HepG2 (cell line): Measurements from ENCODE around the gene ZNF554. TPM values are rescaled to one million over a fixed set of nuclear protein-coding genes. Genes with fewer than 3 reads are reported as not detected.

Experiments used
- ATF7 ChIP-seq, 2 experiments: fragments of 450-650 bp in 1 of 2; sonication (generic) in 1 of 2; formaldehyde crosslinking in 1 of 2; IDR thresholded peaks; 2 replicates each; pipeline versions ENCODE4 v1.4.0 to v1.6.1; 2016 to 2020; ENCODE audit warnings: antibody characterized with exemption in 1 of 2, mild to moderate bottlenecking in 1 of 2, missing genetic modification reagents in 1 of 2
- DRAP1 ChIP-seq: IDR thresholded peaks from 2 replicates; pipeline ENCODE4 v1.6.1; 2016; ENCODE audit warnings: missing genetic modification reagents, missing compliant biosample characterization
- ELF1 ChIP-seq: sonication (generic); formaldehyde crosslinking; IDR thresholded peaks from 2 replicates; pipeline ENCODE4 v1.4.0; 2020; ENCODE audit warnings: missing genetic modification reagents
- GZF1 ChIP-seq: sonication (generic); formaldehyde crosslinking; IDR thresholded peaks from 2 replicates; pipeline ENCODE4 v1.5.1; 2020; ENCODE audit warnings: mild to moderate bottlenecking, missing genetic modification reagents
- KAT7 ChIP-seq: IDR thresholded peaks from 2 replicates; pipeline ENCODE4 v1.6.1; 2018; ENCODE audit warnings: borderline replicate concordance, missing compliant biosample characterization
- MYNN ChIP-seq: sonication (generic); formaldehyde crosslinking; IDR thresholded peaks from 2 replicates; pipeline ENCODE4 v1.4.0; 2020; ENCODE audit warnings: mild to moderate bottlenecking, low read depth, missing genetic modification reagents
- NPAS2 ChIP-seq: sonication (generic); formaldehyde crosslinking; IDR thresholded peaks from 2 replicates; pipeline ENCODE4 v1.8.0; 2022; ENCODE audit warnings: mild to moderate bottlenecking, missing genetic modification reagents, borderline replicate concordance
- NR2F6 ChIP-seq, 2 experiments: IDR thresholded peaks; 2 replicates each; pipeline ENCODE4 v1.6.1; 2016; ENCODE audit warnings: antibody characterized with exemption in 1 of 2, mild to moderate bottlenecking in 1 of 2
- PPARG ChIP-seq: conservative IDR thresholded peaks from 2 replicates; pipeline ENCODE4 v1.6.1; 2016; ENCODE audit warnings: missing biosample characterization, missing genetic modification reagents
- PRDM15 ChIP-seq: sonication (generic); formaldehyde crosslinking; IDR thresholded peaks from 2 replicates; pipeline ENCODE4 v1.4.0; 2020; ENCODE audit warnings: missing genetic modification reagents
- SOX6 ChIP-seq, 2 experiments: fragments of 450-650 bp in 1 of 2; sonication (generic) in 1 of 2; formaldehyde crosslinking in 1 of 2; IDR thresholded peaks; 2 replicates each; pipeline versions ENCODE4 v1.4.0 to v1.6.1; 2017 to 2020; ENCODE audit warnings: antibody characterized with exemption in 1 of 2, mild to moderate bottlenecking in 1 of 2, missing genetic modification reagents in 1 of 2
- SSRP1 ChIP-seq: IDR thresholded peaks from 2 replicates; pipeline ENCODE4 v1.6.1; 2016; ENCODE audit warnings: control low read depth
- TEAD3 ChIP-seq: optimal IDR thresholded peaks from 2 replicates; pipeline ENCODE3; 2016; ENCODE audit warnings: borderline replicate concordance
- ZBTB2 ChIP-seq: sonication (generic); formaldehyde crosslinking; IDR thresholded peaks from 2 replicates; pipeline ENCODE4 v1.8.0; 2022; ENCODE audit warnings: low read depth, missing genetic modification reagents
- ZFP36L1 ChIP-seq: sonication (generic); formaldehyde crosslinking; IDR thresholded peaks from 2 replicates; pipeline ENCODE4 v1.8.0; 2022; ENCODE audit warnings: mild to moderate bottlenecking, missing genetic modification reagents, moderate library complexity
- ZNF101 ChIP-seq: sonication (generic); formaldehyde crosslinking; IDR thresholded peaks from 2 replicates; pipeline ENCODE4 v1.4.0; 2020; ENCODE audit warnings: mild to moderate bottlenecking, low read depth, missing genetic modification reagents, borderline replicate concordance
- ZNF468 ChIP-seq: sonication (generic); formaldehyde crosslinking; IDR thresholded peaks from 2 replicates; pipeline ENCODE4 v1.8.0; 2022; ENCODE audit warnings: mild to moderate bottlenecking, moderate library complexity, missing genetic modification reagents
- ZNF501 ChIP-seq: sonication (generic); formaldehyde crosslinking; IDR thresholded peaks from 2 replicates; pipeline ENCODE4 v1.5.1; 2020; ENCODE audit warnings: mild to moderate bottlenecking, moderate library complexity, missing genetic modification reagents
- ZNF512B ChIP-seq: sonication (generic); formaldehyde crosslinking; IDR thresholded peaks from 2 replicates; pipeline ENCODE4 v1.5.1; 2020; ENCODE audit warnings: missing genetic modification reagents, mild to moderate bottlenecking, borderline replicate concordance
- polyA plus RNA-seq, 8 experiments: library from polyadenylated mRNA; depleted of rRNA in 3 of 8; stranded (reverse) in 7 of 8; unstranded in 1 of 8; fragments of >200 nt; fragmentation: Illumina TruSeq in 4 of 8; extraction: Trizol in 4 of 8; gene quantifications; 2 replicates each; pipeline versions ENCODE4 v1.2.1 to v1.2.3, GENCODE V29; 2011 to 2016; ENCODE audit warnings: low read depth in 4 of 8, missing spikeins in 1 of 8, mixed read lengths in 1 of 8; ENCODE audit not compliant: insufficient read depth in 1 of 8
- total RNA-seq, 5 experiments: library from RNA; depleted of rRNA; stranded (reverse); fragments of >200 nt; fragmentation: Illumina TruSeq; extraction: Trizol; gene quantifications; 2 replicates each; pipeline ENCODE4 v1.2.3, GENCODE V29; 2016; ENCODE audit warnings: low read depth in 1 of 5

ZNF554 gene
- total and polyA plus RNA-seq, 2 of the 13 experiments (the other 11 are each of a cell fraction or from before 2014, with no cell fraction given), result 2.2 to 2.7 TPM

GRCh38 chr19:2840794-2841791, 21.4 kb downstream of the ZNF554 start, which contains the start of gene ZNF555 (continued):
- TF ChIP-seq ATF7 (IDR thresholded peaks at IDR 0.05), result peak; percentile 98
- TF ChIP-seq ATF7 (CRISPR knock-in tag; IDR thresholded peaks at IDR 0.05), result peak; percentile 94
- no peak for TF ChIP-seq SOX6 (IDR thresholded peaks at IDR 0.05)
- TF ChIP-seq SOX6 (CRISPR knock-in tag; IDR thresholded peaks at IDR 0.05), result peak; percentile 76
- TF ChIP-seq ZNF101 (CRISPR knock-in tag), result no peak
- peak; percentile 76 for TF ChIP-seq ZBTB2 (CRISPR knock-in tag)
- no peak for TF ChIP-seq ELF1
- TF ChIP-seq ZNF501 (CRISPR knock-in tag), result peak; percentile 97
- 0 out of 2 replicates have a peak, but pooled peaks have one; percentile 69 for TF ChIP-seq ZNF512B (CRISPR knock-in tag)
- TF ChIP-seq PRDM15 (CRISPR knock-in tag), result no peak
- TF ChIP-seq GZF1 (CRISPR knock-in tag), result peak; percentile 83; the same call in 1 of the 2 replicates
- no peak for TF ChIP-seq ZNF468 (CRISPR knock-in tag)
- no peak for TF ChIP-seq NR2F6 (IDR thresholded peaks at IDR 0.05)
- no peak for TF ChIP-seq NR2F6 (CRISPR knock-in tag; IDR thresholded peaks at IDR 0.05)
- peak; percentile 76; the same call in 1 of the 2 replicates for TF ChIP-seq MYNN (CRISPR knock-in tag)
- no peak for TF ChIP-seq ZFP36L1 (CRISPR knock-in tag)
- TF ChIP-seq DRAP1 (CRISPR knock-in tag), result peak; percentile 84; the same call in 1 of the 2 replicates
- peak; percentile 99 for TF ChIP-seq SSRP1
- TF ChIP-seq PPARG (CRISPR knock-in tag), result no peak
- TF ChIP-seq TEAD3 (CRISPR knock-in tag), result peak; percentile 32
- peak; percentile 27; the same call in 1 of the 2 replicates for TF ChIP-seq KAT7
- no peak for TF ChIP-seq NPAS2
